Fibroblast of pulmonary artery (primary cell): Measurements from ENCODE around the gene CFHR5.
A peak's percentile ranks its signal among the peaks of the same experiment; 100 is the strongest.
"Not testable (repeated sequence)": the region's sequence is repeated elsewhere in the genome, so short reads cannot be mapped to it uniquely, and the experiment has no call there.

Experiments
- DNase-seq: peaks from one replicate; pipeline ENCODE4 v3.0.0-alpha.2; 2010; ENCODE audit warnings: low read depth
- H3K4me3 ChIP-seq: replicated peaks from 2 replicates; pipeline ENCODE4 v1.5.1; 2011; ENCODE audit warnings: low read depth, mild to moderate bottlenecking, control low read depth, low read length, moderate library complexity
- TF ChIP-seq, protein P1 (sequence below): IDR thresholded peaks from 2 replicates; pipeline ENCODE4 v1.5.1; 2011; ENCODE audit warnings: mild to moderate bottlenecking, control low read depth, low read length, inconsistent platforms; ENCODE audit errors: missing control alignments

Gene CFHR5

DNA sequence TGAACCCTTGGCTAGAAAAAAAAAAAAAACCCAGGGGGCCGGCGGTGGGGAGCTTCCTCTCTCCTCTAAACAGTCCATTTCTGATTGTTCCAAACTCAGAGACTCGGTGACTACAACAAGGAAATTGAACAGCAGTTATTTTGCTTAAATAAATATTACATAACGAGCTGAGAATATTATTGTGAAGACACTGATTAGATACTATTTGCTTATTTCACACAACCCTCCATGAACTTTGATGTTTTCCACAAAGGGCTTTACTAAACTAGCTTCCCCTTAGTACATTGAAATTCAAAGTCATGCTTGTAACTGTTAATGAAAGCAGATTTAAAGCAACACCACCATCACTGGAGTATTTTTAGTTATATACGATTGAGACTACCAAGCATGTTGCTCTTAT, at the start of gene CFHR5:
Gene CFHR5, plus strand, starts transcription at position 279 of the 400 bp plus-strand sequence. Its CDS starts 109 bp downstream, at position 388.
- no peak within 1 kb of the TSS for H3K4me3 ChIP-seq
- TF ChIP-seq, protein P1, sequence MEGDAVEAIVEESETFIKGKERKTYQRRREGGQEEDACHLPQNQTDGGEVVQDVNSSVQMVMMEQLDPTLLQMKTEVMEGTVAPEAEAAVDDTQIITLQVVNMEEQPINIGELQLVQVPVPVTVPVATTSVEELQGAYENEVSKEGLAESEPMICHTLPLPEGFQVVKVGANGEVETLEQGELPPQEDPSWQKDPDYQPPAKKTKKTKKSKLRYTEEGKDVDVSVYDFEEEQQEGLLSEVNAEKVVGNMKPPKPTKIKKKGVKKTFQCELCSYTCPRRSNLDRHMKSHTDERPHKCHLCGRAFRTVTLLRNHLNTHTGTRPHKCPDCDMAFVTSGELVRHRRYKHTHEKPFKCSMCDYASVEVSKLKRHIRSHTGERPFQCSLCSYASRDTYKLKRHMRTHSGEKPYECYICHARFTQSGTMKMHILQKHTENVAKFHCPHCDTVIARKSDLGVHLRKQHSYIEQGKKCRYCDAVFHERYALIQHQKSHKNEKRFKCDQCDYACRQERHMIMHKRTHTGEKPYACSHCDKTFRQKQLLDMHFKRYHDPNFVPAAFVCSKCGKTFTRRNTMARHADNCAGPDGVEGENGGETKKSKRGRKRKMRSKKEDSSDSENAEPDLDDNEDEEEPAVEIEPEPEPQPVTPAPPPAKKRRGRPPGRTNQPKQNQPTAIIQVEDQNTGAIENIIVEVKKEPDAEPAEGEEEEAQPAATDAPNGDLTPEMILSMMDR = no peak
- DNase-seq = no peak

DNA sequence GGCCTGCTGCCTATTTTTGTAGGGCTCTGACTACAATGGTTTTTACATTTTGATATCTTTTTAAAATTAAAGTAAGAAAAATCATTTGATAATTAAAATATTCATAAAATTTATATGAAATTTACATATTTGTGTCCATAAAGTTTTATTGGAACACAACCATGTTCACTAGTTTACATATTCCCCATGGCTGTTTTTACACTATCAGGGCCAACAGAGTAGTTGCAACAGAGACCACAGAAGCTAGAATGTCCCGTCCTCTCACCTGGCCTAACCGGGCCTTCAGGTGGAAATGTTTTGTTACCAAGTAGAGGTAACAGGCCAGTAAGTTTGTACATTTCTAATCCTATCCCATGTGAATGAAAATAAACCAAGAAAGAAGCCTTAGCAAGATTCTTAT, 44.5 kb upstream of the CFHR5 start:
- H3K4me3 ChIP-seq, DNase-seq: not testable (repeated sequence)

DNA sequence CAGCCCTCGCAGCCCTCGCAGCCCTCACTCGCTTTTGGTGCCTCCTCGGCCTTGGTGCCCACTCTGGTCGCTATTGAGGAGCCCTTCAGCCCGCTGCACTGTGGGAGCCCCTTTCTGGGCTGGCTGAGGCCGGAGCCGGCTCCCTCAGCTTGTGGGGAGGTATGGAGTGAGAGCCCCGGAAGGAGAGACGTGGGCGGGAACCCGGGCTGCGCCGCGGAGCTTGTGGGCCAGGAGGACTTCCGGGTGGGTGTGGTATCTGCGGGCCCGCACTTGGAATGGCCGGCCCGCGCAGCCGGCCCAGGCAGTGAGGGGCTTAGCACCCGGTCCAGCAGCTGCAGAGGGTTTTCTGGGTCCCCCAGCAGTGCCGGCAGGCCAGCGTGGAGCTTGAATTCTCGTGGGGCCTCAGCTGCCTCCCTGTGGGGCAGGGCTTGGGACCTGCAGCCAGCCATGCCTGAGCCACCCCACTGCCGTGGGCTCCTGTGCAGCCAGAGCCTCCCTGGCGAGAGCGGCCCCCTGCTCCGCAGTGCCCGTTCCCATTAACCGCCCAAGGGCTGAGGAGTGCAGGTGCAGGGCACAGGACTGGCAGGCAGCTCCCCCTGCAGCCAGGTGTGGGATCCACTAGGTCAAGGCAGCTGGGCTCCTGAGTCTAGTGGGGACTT, 43.7 kb upstream of the CFHR5 start:
- TF ChIP-seq, protein P1 = no peak
- H3K4me3 ChIP-seq = no peak overlapping the region
- DNase-seq = no peak

DNA sequence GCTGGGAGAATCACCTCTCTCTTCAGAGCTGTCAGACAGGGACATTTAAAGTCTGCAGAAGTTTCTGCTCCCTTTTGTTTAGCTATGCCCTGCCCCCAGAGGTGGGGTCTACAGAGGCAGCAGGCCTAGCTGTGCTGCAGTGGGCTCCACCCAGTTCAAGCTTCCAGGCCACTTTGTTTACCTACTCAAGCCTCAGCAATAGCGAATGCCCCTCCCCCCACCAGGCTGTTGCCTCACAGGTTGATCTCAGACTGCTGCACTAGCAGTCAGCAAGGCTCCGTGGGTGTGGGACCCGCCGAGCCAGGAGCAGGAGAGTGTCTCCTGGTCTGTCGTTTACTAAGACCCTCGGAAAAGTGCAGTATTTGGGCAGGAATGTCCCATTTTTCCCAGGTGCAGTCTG, 35.9 kb upstream of the CFHR5 start:
- not testable (repeated sequence) for H3K4me3 ChIP-seq, DNase-seq

DNA sequence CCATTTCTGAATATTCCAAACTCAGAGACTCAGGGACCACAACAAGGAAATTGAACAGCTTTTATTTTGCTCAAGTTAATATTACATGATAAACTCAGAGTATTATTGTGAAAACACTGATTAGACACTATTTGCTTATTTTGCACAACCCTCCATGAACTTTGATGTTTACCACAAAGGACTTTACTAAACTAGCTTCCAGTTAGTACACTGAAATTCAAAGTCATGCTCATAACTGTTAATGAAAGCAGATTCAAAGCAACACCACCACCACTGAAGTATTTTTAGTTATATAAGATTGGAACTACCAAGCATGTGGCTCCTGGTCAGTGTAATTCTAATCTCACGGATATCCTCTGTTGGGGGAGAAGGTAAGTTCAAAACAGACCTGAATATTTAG, 33.8 kb upstream of the CFHR5 start, which contains the start of gene CFHR2:
Gene CFHR2, plus strand, starts transcription at position 171 of the 400 bp plus-strand sequence. Its CDS starts 143 bp downstream, at position 314.
- DNase-seq = not testable (repeated sequence)

DNA sequence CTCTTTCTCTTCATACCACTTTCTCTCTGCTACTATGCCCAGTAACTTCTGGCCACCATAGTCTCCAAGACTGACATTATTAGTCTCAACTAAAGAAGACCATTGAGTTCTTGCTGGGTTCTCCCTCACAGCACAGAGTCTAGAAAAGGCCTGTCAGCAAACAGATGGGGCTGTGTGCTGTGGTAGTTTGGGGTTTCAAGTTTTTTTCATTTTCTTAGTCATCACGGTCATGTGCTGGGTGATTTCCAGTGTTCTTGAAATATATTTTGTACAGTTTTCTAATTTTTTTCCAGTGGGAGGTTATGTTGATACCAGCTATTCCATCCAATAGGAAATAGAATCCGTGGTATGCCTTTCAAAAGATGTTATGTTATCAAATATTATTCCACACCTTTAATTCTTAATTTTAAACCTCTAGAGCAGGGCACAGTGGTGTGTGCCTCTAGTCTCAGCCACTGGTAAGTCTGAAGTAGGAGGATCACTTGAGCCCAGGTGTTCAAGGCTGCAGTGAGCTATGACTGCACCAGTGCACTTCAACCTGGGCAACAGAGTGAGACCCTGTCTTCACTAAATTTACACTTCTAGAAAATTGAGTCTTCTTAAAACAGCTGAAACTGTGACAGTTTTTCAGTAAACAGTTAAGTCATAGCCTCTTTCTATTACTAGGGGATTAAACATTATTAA, 25.5 kb upstream of the CFHR5 start:
- TF ChIP-seq, protein P1 = no peak
- H3K4me3 ChIP-seq = no peak overlapping the region
- DNase-seq = peak; percentile 0

More for the DNA sequence above, 33.8 kb upstream of the CFHR5 start, which contains the start of gene CFHR2:
- H3K4me3 ChIP-seq = not testable (repeated sequence)

DNA sequence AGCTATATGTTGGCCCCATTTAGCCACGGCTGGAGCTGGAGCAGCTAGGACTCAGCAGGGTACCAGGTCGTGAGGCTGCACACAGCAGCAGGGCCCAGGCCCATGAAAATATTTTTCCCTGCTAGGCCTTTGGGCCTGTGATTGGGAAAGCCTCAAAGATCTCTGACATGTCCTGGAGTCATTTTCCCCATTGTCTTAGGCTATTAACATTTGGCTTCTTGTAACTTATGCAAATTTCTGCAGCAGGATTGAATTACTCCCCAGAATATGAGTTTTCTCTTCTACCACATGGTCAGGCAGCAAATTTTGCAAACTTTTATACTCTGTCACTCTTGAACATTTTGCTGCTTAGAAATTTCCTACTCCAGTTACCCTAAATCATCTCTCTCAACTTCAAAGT, 22.6 kb upstream of the CFHR5 start:
- no peak for DNase-seq
- TF ChIP-seq, protein P1 = no peak

DNA sequence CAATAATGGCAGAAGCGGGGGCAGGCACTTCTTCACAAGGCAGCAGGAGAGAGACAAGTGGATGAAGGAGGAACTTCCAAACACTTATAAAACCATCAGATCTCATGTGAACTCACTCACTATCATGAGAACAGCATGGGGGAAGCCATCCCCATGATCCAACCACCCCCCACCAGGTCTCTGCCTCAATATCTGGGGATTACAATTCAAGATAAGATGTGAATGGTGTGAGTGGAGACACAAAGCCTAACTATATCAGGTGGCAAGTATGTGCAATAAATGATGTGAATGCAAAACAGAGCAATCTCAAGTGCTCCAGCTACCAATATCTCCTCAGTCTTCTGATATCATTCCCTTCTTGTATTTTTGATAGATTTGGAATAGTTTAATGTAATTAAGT, 21.4 kb upstream of the CFHR5 start:
- DNase-seq = no peak
- TF ChIP-seq, protein P1 = no peak
- no peak overlapping the region for H3K4me3 ChIP-seq

More for the DNA sequence above, 22.6 kb upstream of the CFHR5 start:
- H3K4me3 ChIP-seq = no peak overlapping the region
